Stimulated activated CD4-positive, alpha-beta T cell treated with anti-CD3 and anti-CD28 coated beads, Interleukin-2, amount 100 ng/mL, for 48 hours (primary cell): ENCODE data around the gene TESK2.

ENCODE experiments used
- DNase-seq, 2 donors: peaks; one replicate each; pipeline ENCODE4 v3.0.0-alpha.2; 2020

The TESK2 gene

DNA sequence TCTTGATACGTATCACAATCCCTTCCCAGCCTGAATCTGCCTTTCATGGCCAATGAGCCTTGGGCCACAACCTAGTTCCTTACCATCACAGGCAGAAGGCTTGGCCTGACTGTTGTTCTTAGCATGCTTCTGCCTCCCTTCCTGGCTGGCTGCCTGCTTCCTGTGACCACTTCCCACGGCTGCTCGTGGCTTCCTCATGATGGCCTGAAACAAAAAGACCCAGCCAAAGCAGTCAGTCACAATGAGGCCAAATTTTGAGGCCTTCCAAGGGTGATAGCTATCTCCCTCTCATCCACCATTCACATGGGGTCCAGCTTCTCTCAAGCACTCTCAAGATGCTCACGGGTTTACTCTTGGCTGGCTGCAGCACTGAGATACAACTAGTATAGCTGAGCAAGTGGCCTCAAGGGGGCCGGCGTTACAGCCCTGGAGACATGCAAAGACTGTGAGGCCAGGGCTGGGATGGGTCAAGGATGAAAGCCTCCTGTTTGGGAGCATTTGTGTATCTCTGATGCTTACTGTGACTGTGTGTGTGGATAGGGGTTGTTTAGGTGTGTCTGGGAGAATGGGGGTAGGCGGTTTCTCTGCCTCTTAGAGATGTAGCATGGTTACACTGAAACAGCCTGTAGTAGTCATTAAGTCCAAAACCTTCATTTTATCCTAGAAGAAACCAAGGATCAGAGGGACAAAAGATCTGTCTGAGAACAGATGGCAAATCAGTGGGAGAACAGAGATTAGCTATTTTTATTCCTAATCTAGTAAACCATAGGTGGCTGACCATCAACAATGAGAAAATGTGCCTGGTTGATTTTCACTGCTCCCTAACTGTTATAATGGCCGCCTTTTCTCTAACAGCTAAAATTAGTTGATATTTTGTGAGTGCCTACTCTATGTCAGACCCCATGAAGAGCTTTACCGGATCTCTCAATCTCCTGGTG is 156.4 kb downstream of the TESK2 start:
- DNase-seq = no peak

GRCh38 chr1:45332346-45332720 is 158.6 kb downstream of the TESK2 start:
- no peak for DNase-seq

GRCh38 chr1:45331436-45332345 is 159.3 kb downstream of the TESK2 start:
- no peak for DNase-seq

GRCh38 chr1:45329445-45329844 is 161.5 kb downstream of the TESK2 start:
- DNase-seq = no peak

- DNase-seq = no peak
Measured at GRCh38 chr1:45328680-45329079, 162.3 kb downstream of the TESK2 start.

- no peak for DNase-seq
Measured at GRCh38 chr1:45327644-45328515, 163.1 kb downstream of the TESK2 start.

- peak; percentile 59 to 69 for DNase-seq
Measured at GRCh38 chr1:45326627-45327623, 164.0 kb downstream of the TESK2 start, which contains the start of gene HPDL. Gene HPDL (plus strand): TSS chr1:45326895. CDS start chr1:45327149, 254 bp downstream.

GRCh38 chr1:45325851-45326506 is 165.0 kb downstream of the TESK2 start:
- no peak for DNase-seq

DNA sequence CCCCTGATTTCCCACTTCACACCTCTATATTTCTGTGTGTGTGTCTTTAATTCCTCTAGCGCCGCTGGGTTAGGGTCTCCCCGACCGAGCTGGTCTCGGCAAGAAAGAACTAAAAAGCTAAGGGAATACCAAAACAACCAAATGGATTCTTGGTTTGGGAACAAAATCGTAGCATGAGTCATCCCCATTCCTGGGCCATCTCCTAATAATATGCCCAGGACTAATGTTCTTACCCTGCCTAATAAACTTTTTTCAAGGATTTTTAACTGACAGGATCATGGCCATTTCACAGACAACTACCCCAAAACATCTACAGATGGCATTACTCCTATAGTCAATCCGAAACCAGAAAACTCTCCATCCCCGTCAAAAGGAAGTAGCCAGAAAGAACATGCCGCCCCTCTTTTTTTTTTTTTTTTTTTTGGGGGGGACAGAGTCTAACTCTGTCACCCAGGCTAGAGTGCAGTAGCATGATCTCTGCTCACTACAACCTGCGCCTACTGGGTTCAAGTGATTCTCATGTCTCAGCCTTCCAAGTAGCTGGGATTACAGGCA is 168.4 kb downstream of the TESK2 start:
- no peak for DNase-seq

- no peak for DNase-seq
Measured at GRCh38 chr1:45321444-45321843, 169.5 kb downstream of the TESK2 start.

- no peak for DNase-seq
Measured at GRCh38 chr1:45319761-45320160, 171.2 kb downstream of the TESK2 start.

GRCh38 chr1:45317166-45317565 is 173.8 kb downstream of the TESK2 start:
- no peak for DNase-seq

DNA sequence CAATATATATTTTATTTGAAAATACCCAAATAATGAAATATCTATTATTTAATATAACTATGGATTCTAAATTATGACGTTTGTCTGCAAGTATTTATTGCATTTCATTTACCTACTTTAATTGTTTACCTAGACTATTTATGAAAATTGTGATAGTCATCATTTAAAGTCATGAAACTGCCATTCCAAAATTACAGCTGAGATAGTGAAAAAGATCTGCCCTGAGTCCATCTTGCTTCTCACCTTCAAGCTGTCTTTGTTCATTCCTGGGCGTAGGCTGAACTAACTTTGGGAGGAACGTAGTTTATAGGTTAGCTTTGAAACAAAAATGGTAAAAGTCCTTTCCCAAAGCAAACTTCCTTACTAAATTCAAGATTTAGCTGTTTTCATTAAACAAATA is 176.7 kb downstream of the TESK2 start:
- no peak for DNase-seq

DNA sequence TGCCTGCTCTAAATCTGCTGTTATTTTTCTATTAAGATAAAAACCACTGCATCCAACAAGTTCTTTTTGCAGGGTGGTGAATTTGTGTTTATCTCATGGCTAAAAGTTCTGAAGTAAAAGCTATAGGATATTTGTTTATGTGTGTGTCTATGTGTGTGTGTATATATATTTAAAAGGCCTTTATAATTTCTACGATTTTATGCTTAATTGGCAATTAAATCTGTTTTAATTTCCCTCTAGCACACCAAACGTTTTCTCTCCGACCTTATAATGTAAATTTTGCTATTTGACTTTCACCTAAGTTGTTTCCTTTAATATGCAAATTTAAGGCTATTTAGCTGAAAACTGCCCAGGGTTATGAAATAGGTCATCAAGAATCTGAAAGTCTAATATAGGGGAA is 184.1 kb downstream of the TESK2 start:
- no peak for DNase-seq

GRCh38 chr1:45306319-45306718 is 184.6 kb downstream of the TESK2 start:
- DNase-seq = peak; percentile 36 to 44

GRCh38 chr1:45305231-45305630 is 185.7 kb downstream of the TESK2 start:
- no peak for DNase-seq

GRCh38 chr1:45304311-45305081 is 186.5 kb downstream of the TESK2 start:
- DNase-seq = no peak

DNA sequence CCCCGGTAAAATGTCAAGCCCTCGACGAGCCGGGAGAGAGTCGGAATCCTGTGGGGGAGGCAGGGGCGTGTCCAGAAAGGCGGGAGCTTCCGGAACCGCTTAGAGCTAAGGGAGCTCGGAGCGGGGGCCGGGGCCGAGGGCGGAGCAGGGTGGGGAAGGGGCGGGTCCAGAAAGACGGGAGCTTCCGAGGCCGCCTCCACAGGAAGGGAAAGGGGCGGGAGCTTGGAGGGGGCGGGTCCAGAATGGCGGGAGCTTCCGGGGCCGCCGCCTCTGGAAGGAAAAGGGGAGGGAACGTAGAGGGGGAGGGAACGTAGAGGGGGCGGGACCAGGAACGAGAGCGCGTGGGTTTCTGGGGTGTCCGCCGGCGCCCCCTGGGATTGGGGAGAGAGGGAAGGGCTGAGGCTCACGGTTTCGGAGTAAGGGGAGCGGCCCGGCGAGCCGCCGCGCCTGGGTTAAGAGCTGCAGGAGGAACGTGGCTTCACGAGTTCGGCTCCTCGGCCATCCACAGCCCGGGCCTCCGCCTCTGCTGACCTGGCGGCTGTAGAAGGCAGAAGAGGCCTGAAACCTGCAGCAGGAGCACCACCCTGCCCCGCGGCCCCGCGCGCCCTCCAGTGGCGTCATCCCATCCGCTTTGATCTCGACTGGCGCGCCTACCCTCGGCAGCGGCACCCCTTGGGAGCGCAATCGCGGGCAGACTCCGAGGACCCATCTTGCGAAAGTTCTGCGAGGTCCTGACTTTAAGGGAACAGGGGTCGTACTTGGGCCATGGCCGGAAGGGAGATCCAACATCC is 187.2 kb downstream of the TESK2 start:
- peak; percentile 97 to 98 for DNase-seq
